OCI-LY3 (cell line): ENCODE results near the gene FCHO1.
A peak's percentile ranks its signal among the peaks of the same experiment; 100 is the strongest.
"Not testable (repeated sequence)": the region's sequence is repeated elsewhere in the genome, so short reads cannot be mapped to it uniquely, and the experiment has no call there.

Source experiments
- H2AFZ ChIP-seq: fragments of 200-600, 300-600 bp; shearing (Covaris generic); 2 replicates; pipeline ENCODE4 v1.6.0; 2014; ENCODE audit warnings: antibody characterized with exemption, low read depth, low read length
- H3K27ac ChIP-seq: fragments of 200-600, 300-600 bp; sonication (generic); 2 replicates; pipeline ENCODE4 v1.5.1; 2014; ENCODE audit warnings: mild to moderate bottlenecking, low read length, moderate library complexity, mixed read lengths
- H3K27me3 ChIP-seq: fragments of 200-600, 300-600 bp; sonication (generic); 2 replicates; pipeline ENCODE4 v1.6.1; 2014; ENCODE audit warnings: low read depth, low read length, mixed read lengths
- H3K36me3 ChIP-seq: fragments of 200-600, 300-600 bp; sonication (generic); replicated peaks from 2 replicates; pipeline ENCODE3; 2014; ENCODE audit warnings: low read depth, low read length, mixed read lengths
- H3K4me1 ChIP-seq: fragments of 300-600, 200-600 bp; sonication (generic); 2 replicates; pipeline ENCODE4 v1.6.1; 2014; ENCODE audit warnings: low read length, mixed read lengths
- H3K4me2 ChIP-seq: fragments of 200-600, 300-600 bp; sonication (generic); 2 replicates; pipeline ENCODE4 v1.6.1; 2014; ENCODE audit warnings: low read length, mixed read lengths
- H3K4me3 ChIP-seq: fragments of 300-600, 200-600 bp; sonication (generic); 2 replicates; pipeline ENCODE4 v1.5.1; 2014; ENCODE audit warnings: antibody characterized with exemption, mild to moderate bottlenecking, low read length, moderate library complexity
- H3K79me2 ChIP-seq: fragments of 300-600, 200-600 bp; shearing (Covaris generic); 2 replicates; pipeline ENCODE4 v1.6.1; 2014; ENCODE audit warnings: mild to moderate bottlenecking, low read length, mixed read lengths
- H3K9ac ChIP-seq: fragments of 300-600, 200-600 bp; shearing (Covaris generic); 2 replicates; pipeline ENCODE4 v1.6.0; 2014; ENCODE audit warnings: mild to moderate bottlenecking, low read length, moderate library complexity
- H3K9me3 ChIP-seq: fragments of 200-600, 300-600 bp; shearing (Covaris generic); 2 replicates; pipeline ENCODE4 v1.6.1; 2014; ENCODE audit warnings: low read length, mixed read lengths; ENCODE audit not compliant: insufficient read depth
- H4K20me1 ChIP-seq: fragments of 200-600, 300-600 bp; sonication (generic); 2 replicates; pipeline ENCODE4 v1.6.1; 2016; ENCODE audit warnings: low read length, mixed read lengths; ENCODE audit not compliant: insufficient read depth
- EZH2phosphoT487 ChIP-seq: fragments of 200-600 bp; shearing (Covaris generic); IDR thresholded peaks from 2 replicates; pipeline ENCODE4 v1.6.1; 2018; ENCODE audit warnings: antibody characterized with exemption, mixed run types, low read depth
- TF ChIP-seq, protein P1 (sequence below): fragments of 200-600, 300-600 bp; sonication (generic); IDR thresholded peaks from 2 replicates; pipeline ENCODE4 v1.5.1; 2014; ENCODE audit warnings: antibody characterized with exemption, low read length, low read depth

Gene FCHO1

DNA sequence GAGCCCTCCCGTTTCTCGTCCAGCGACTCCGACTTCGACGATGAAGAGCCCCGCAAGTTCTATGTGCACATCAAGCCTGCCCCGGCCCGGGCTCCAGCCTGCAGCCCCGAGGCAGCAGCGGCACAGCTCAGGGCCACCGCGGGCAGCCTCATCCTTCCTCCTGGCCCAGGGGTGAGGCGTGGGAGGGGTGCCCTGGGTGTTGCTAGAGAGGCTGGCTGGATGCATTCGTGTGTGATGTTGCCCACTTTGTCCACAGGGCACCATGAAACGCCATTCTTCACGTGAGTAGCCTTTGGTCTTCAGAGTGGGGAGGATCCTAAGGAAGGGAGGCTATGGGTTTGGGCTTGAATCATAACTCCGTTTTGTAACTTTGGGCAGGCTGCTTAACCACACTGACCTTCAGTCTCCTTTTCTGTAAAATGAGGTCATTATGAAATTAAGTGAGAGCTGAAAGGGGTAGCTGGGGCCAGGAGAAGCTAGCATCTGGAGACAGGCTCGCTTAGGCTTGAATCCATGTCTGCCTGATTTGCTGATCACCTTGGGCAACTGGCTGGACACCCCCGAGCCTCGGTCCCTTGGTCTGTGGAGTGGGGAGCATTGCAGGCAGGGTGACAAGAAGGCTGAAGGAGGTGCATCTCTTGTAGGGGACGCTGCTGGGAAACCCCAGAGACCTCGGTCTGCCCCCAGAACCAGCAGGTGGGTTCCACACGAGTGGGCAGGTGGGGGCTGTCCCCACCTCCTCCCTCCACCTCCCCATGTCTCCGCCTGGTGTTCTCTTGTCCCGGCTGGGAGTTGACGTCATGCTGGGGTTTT, 24.9 kb downstream of the FCHO1 start:
- 0 out of 2 replicates have a peak, but pooled peaks have one; percentile 25 for TF ChIP-seq EZH2phosphoT487
- TF ChIP-seq, protein P1, sequence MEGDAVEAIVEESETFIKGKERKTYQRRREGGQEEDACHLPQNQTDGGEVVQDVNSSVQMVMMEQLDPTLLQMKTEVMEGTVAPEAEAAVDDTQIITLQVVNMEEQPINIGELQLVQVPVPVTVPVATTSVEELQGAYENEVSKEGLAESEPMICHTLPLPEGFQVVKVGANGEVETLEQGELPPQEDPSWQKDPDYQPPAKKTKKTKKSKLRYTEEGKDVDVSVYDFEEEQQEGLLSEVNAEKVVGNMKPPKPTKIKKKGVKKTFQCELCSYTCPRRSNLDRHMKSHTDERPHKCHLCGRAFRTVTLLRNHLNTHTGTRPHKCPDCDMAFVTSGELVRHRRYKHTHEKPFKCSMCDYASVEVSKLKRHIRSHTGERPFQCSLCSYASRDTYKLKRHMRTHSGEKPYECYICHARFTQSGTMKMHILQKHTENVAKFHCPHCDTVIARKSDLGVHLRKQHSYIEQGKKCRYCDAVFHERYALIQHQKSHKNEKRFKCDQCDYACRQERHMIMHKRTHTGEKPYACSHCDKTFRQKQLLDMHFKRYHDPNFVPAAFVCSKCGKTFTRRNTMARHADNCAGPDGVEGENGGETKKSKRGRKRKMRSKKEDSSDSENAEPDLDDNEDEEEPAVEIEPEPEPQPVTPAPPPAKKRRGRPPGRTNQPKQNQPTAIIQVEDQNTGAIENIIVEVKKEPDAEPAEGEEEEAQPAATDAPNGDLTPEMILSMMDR: no peak
- Histone ChIP-seq H3K4me2 (peak overlapping the region; percentile 66), H3K36me3 (peaks cover 45% of the 10 kb centered on the region), H2AFZ (no peak overlapping the region), H3K27me3 (no peaks in the 10 kb centered on the region), H4K20me1 (no peaks in the 10 kb centered on the region), H3K27ac (peak overlapping the region; percentile 91), H3K4me1 (peaks cover 40% of the 10 kb centered on the region), H3K79me2 (no peaks in the 10 kb centered on the region), H3K9me3 (no peaks in the 10 kb centered on the region), H3K4me3 (peak overlapping the region; percentile 47), H3K9ac (peak overlapping the region; percentile 67)

DNA sequence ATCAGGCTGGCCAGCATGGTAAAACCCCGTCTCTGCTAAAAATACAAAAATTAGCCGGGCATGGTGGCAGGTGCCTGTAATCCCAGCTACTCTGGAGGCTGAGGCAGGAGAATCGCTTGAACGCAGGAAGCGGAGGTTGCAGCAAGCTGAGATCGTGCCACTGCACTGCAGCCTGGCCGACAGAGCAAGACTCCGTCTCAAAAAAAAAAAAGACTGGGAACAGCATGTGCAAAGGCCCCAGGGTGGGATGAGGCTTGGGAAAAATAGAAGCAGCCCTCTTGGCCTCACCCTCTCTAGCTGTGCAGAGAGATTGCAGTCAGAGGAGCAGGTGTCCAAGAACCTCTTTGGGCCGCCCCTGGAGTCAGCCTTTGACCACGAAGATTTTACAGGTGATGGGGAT, 26.6 kb downstream of the FCHO1 start:
- H4K20me1 ChIP-seq, H3K79me2 ChIP-seq, H3K4me3 ChIP-seq, H2AFZ ChIP-seq, H3K9me3 ChIP-seq, H3K27me3 ChIP-seq, H3K9ac ChIP-seq: not testable (repeated sequence)
- H3K4me2 ChIP-seq: peak overlapping the region; percentile 66; the same call in 1 of the 2 replicates
- H3K4me1 ChIP-seq: peaks cover 40% of the 10 kb centered on the region
- peak overlapping the region; percentile 91 for H3K27ac ChIP-seq
- H3K36me3 ChIP-seq: peaks cover 50% of the 10 kb centered on the region

DNA sequence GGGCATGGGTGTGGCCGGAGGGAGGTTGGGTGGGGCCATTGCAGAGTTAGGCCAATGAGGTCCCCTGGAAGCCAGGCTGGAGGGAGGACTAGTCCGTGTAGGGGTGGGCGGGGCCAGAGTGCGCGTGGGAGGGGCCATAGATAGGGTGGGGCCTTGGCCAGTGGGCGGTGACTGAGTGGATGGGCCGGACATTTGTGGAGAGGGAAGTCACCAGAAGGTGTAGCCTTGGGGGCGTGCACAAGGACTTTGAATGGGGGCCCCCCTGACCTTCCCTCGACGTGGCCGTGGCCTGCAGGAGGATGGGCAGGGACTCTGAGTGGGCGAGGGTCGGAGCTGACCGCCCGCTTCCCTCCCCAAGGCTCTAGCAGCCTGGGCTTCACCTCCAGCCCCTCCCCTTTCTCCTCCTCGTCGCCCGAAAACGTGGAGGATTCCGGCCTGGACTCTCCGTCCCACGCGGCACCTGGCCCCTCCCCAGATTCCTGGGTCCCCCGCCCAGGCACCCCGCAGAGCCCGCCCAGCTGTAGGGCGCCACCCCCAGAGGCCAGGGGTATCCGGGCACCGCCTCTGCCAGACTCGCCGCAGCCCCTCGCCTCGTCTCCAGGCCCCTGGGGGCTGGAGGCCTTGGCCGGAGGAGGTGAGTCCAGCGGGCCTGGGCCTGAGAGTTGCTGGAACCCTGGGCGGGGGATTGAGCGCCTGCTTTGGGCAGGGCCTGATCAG, 27.1 kb downstream of the FCHO1 start:
- TF ChIP-seq, protein P1: no peak
- TF ChIP-seq EZH2phosphoT487: no peak
- peaks cover 40% of the 10 kb centered on the region for H3K4me1 ChIP-seq
- H2AFZ ChIP-seq: no peak overlapping the region
- H3K27me3 ChIP-seq: no peaks in the 10 kb centered on the region
- peak overlapping the region; percentile 17; the same call in 1 of the 2 replicates for H3K4me2 ChIP-seq
- H3K9me3 ChIP-seq: no peaks in the 10 kb centered on the region
- no peak overlapping the region; the same call in 1 of the 2 replicates for H3K9ac ChIP-seq
- no peaks in the 10 kb centered on the region for H3K79me2 ChIP-seq
- peaks cover 48% of the 10 kb centered on the region for H3K36me3 ChIP-seq
- H3K27ac ChIP-seq: peak overlapping the region; percentile 91; the same call in 1 of the 2 replicates
- no peaks in the 10 kb centered on the region for H4K20me1 ChIP-seq
- H3K4me3 ChIP-seq: no peak overlapping the region

DNA sequence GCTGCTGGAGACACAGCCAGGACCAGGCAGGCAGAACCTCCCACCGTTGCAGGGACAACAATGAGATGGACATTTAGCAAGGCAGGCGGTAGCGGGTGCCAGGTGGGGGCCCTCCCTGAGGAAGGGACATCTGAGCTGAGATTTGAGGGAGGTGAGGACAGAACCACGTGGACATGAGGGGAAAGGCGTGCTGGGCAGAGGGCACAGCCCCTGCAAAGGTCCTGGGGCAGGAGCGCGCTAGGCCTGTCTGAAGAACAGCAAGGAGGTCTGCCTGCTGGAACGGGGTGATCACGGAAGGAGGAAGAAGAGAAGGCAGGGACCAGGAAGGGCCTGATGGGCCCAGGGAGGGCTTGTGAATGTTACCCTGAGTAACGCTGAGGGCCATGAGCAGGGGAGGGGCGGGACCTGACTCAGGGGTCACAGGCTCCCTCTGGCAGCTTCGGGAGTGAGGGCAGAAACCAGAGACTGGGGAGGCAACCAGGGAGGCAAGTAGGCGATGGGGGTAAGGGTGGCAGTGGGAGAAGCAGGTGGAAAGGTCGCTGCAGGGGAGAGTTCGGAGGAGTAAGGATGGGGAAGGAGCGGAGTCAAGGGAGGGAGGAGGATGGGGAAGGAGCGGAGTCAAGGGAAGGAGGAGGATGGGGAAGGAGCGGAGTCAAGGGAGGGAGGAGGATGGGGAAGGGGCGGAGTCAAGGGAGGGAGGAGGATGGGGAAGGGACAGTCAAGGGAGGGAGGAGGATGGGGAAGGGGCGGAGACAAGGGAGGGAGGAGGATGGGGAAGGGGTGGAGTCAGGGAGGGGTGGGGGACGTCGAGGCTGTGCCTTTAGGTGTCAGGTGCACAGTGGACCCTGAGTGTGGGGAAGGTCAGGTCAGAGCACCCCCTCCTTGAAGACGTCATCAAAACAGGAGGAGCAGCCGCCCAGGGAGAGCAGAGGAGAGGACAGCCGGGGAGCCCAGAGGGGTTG, 28.0 kb downstream of the FCHO1 start:
- no peak overlapping the region for H2AFZ ChIP-seq
- H3K9ac ChIP-seq: no peak overlapping the region
- no peak overlapping the region for H3K27ac ChIP-seq

More for the DNA sequence above, 28.0 kb downstream of the FCHO1 start:
- TF ChIP-seq, protein P1: no peak
- TF ChIP-seq EZH2phosphoT487: no peak
- no peaks in the 10 kb centered on the region for H3K9me3 ChIP-seq
- H4K20me1 ChIP-seq: no peaks in the 10 kb centered on the region
- no peak overlapping the region for H3K4me2 ChIP-seq
- H3K36me3 ChIP-seq: peaks cover 49% of the 10 kb centered on the region
- peaks cover 45% of the 10 kb centered on the region for H3K4me1 ChIP-seq
- H3K27me3 ChIP-seq: no peaks in the 10 kb centered on the region
- H3K4me3 ChIP-seq: no peak overlapping the region
- H3K79me2 ChIP-seq: no peaks in the 10 kb centered on the region
